Ascending aorta (tissue), 2 donors: ENCODE data around the gene NAA40. TPM values are rescaled to one million over a fixed set of nuclear protein-coding genes. Genes with fewer than 3 reads are reported as not detected.

Experiments used
- DNase-seq, 2 donors: peaks; one replicate each; pipeline ENCODE4 v3.0.0-alpha.2; 2019; ENCODE audit warnings: low spot score in 2 of 2
- H3K27ac ChIP-seq, 2 donors: fragments of 200-600 bp; sonication (generic); one replicate each; pipeline ENCODE4 v1.5.1; 2016 to 2017; ENCODE audit warnings: mild to moderate bottlenecking in 1 of 2
- H3K27me3 ChIP-seq: fragments of 200-600 bp; sonication (generic); one replicate; pipeline ENCODE4 v1.5.1; 2017
- H3K36me3 ChIP-seq, 2 donors: fragments of 200-600 bp; sonication (generic); one replicate each; pipeline ENCODE4 v1.5.1; 2016
- H3K4me1 ChIP-seq, 2 donors: fragments of 200-600 bp; sonication (generic); one replicate each; pipeline ENCODE4 v1.5.1; 2016 to 2017; ENCODE audit warnings: mild to moderate bottlenecking in 1 of 2
- H3K4me3 ChIP-seq, 2 donors: fragments of 200-600 bp; sonication (generic); one replicate each; pipeline ENCODE4 v1.5.1; 2016 to 2017; ENCODE audit warnings: mild to moderate bottlenecking in 1 of 2
- H3K9me3 ChIP-seq, 2 donors: fragments of 200-600 bp; sonication (generic); one replicate each; pipeline ENCODE4 v1.5.1; 2016
- CTCF ChIP-seq, 3 experiments: fragments of 200-600 bp in 2 of 3; fragments of 450-650 bp in 1 of 3; sonication (generic) in 2 of 3; IDR thresholded peaks; one replicate each; pipeline ENCODE4 v1.5.1; 2016 to 2019; ENCODE audit warnings: antibody characterized with exemption in 3 of 3, mild to moderate bottlenecking in 1 of 3, moderate library complexity in 1 of 3
- intact Hi-C: fragments of 100-400 bp; cut with DNase I; formaldehyde crosslinking; loops from one replicate; pipeline ENCODE4 v1.15.1; 2023
- total RNA-seq: library from RNA; depleted of rRNA; stranded (reverse); fragments of >200 nt; gene quantifications from one replicate; pipeline ENCODE4 v1.1.0, GENCODE V29; 2016

Gene NAA40
- total RNA-seq, 1 donor from 2014 or later, result 3.1 TPM

GRCh38 chr11:63905179-63905578 lies 33.6 kb upstream of the NAA40 start:
- H3K27me3 ChIP-seq, result no peaks in the 10 kb centered on the region
- peaks cover 4 to 18% of the 10 kb centered on the region in 2 donors for H3K4me1 ChIP-seq
- H3K36me3 ChIP-seq, result peaks cover 76 to 80% of the 10 kb centered on the region in 2 donors
- H3K4me3 ChIP-seq, result no peak overlapping the region
- TF ChIP-seq CTCF (IDR thresholded peaks at IDR 0.05), result no peak
- peak overlapping the region; percentile 35 to 45 for H3K27ac ChIP-seq
- DNase-seq, result no peak
- H3K9me3 ChIP-seq, result no peaks in the 10 kb centered on the region
- intact Hi-C loops, result no loop called here

GRCh38 chr11:63906087-63906486 lies 32.7 kb upstream of the NAA40 start:
- Histone ChIP-seq H3K36me3 (peaks cover 67 to 71% of the 10 kb centered on the region in 2 donors), H3K9me3 (no peaks in the 10 kb centered on the region), H3K27me3 (no peaks in the 10 kb centered on the region), H3K27ac (no peak overlapping the region), H3K4me1 (peaks cover 4 to 19% of the 10 kb centered on the region in 2 donors), H3K4me3 (no peak overlapping the region)
- no peak for TF ChIP-seq CTCF (IDR thresholded peaks at IDR 0.05)
- intact Hi-C loops, result no loop called here
- no peak for DNase-seq

- Histone ChIP-seq H3K36me3 (peaks cover 64 to 69% of the 10 kb centered on the region in 2 donors), H3K4me3 (no peak overlapping the region), H3K9me3 (no peaks in the 10 kb centered on the region), H3K27me3 (no peaks in the 10 kb centered on the region), H3K27ac (no peak overlapping the region), H3K4me1 (peaks cover 4 to 22% of the 10 kb centered on the region in 2 donors)
- peak in 2 of 3 experiments; percentile 11 to 28 for TF ChIP-seq CTCF (IDR thresholded peaks at IDR 0.05)
- intact Hi-C loops, result no loop called here
- no peak for DNase-seq
These were observed 32.2 kb upstream of the NAA40 start for GRCh38 chr11:63906585-63906984.

- no peak for DNase-seq
- Histone ChIP-seq H3K27me3 (no peaks in the 10 kb centered on the region), H3K4me3 (no peak overlapping the region), H3K36me3 (peaks cover 59 to 64% of the 10 kb centered on the region in 2 donors), H3K9me3 (no peaks in the 10 kb centered on the region), H3K4me1 (peaks cover 4 to 22% of the 10 kb centered on the region in 2 donors), H3K27ac (no peak overlapping the region)
- intact Hi-C loops, result no loop called here
- no peak for TF ChIP-seq CTCF (IDR thresholded peaks at IDR 0.05)
These were observed 31.7 kb upstream of the NAA40 start for GRCh38 chr11:63907063-63907462.

- Histone ChIP-seq H3K36me3 (peaks cover 50 to 55% of the 10 kb centered on the region in 2 donors), H3K4me1 (peaks cover 4 to 22% of the 10 kb centered on the region in 2 donors), H3K4me3 (no peak overlapping the region), H3K27me3 (no peaks in the 10 kb centered on the region), H3K9me3 (no peaks in the 10 kb centered on the region), H3K27ac (peak overlapping the region; percentile 5 to 6)
- no peak for DNase-seq
- intact Hi-C loops, result no loop called here
- no peak for TF ChIP-seq CTCF (IDR thresholded peaks at IDR 0.05)
These were observed 30.8 kb upstream of the NAA40 start for GRCh38 chr11:63907808-63908530.
